Non-pigmented ciliary epithelial cell (primary cell): ENCODE data around the gene FBLL1.
"Not testable (repeated sequence)": the region's sequence is repeated elsewhere in the genome, so short reads cannot be mapped to it uniquely, and the experiment has no call there.

Experiments used
- DNase-seq: peaks from one replicate; pipeline ENCODE4 v3.0.0-alpha.2; 2010; ENCODE audit warnings: low read depth

Gene FBLL1

DNA sequence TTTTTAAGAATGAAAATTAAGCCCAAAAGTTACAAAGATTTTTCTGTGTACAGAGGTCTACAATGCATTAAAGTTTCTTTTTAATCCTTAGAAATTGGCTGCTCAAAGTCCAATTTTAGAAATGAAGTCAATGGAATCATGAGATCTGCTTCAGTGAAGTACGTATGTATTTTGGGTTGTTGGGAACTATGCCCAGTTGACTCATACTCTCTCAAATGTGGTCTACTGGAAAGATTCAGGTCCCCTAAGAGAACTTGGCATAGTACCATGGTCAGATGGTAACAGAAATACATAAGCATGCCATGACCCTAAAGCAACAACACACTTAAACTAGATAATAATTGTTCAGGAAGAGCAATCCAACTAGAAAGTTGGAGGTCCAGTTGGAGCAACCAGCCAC, 23.0 kb downstream of the FBLL1 start:
- peak; percentile 86 for DNase-seq

- DNase-seq = no peak
Observed at GRCh38 chr5:168553377-168554130, 24.4 kb downstream of the FBLL1 start.

GRCh38 chr5:168557389-168557788, 28.3 kb downstream of the FBLL1 start:
- DNase-seq = no peak

DNA sequence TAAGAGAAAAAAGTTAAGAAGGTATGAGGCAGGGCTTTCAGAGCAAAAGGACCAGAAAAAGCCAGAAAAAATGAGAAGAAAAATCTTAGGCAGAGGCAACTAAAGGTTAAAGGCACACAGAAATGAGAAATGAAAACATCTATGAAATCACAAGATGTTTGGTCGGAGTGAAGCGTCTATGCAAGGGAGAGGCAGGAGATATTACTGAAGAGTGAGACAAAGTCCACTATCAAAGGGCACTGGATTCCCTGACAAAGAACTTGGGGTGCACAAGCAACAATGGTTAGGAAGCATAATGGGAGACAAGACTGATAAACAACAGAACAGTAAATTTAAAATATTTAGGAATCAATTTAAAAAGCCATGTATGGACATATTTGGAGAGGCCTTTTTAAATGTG, 33.2 kb downstream of the FBLL1 start:
- no peak for DNase-seq

DNA sequence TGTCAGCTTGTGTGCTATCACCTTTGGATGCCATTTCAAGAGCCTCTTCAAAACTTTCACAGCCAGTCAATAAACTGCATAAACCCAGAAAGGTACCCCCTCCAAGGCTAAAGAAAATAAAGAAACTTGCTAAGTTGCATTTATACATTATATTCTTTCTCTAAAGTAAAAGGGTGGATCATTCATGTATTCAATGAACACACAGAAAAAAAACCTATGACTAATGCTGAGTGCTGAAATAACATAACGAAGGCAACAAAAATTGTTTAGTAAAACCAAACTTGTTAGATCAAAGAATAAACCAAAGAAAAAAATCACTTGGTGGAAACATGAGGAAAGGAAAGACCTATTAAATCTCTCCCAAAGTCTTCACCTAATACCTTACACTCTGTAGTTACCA, 34.9 kb downstream of the FBLL1 start:
- DNase-seq = no peak

GRCh38 chr5:168568738-168569137, 39.6 kb downstream of the FBLL1 start:
- no peak for DNase-seq

- DNase-seq = no peak
Observed at GRCh38 chr5:168570490-168571328, 41.6 kb downstream of the FBLL1 start.

DNA sequence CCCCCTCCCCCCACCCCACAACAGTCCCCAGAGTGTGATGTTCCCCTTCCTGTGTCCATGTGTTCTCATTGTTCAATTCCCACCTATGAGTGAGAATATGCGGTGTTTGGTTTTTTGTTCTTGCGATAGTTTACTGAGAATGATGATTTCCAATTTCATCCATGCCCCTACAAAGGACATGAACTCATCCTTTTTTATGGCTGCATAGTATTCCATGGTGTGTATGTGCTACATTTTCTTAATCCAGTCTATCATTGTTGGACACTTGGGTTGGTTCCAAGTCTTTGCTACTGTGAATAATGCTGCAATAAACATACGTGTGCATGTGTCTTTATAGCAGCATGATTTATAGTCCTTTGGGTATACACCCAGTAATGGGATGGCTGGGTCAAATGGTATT, 44.6 kb downstream of the FBLL1 start:
- not testable (repeated sequence) for DNase-seq

GRCh38 chr5:168574156-168574555, 45.1 kb downstream of the FBLL1 start:
- not testable (repeated sequence) for DNase-seq

DNA sequence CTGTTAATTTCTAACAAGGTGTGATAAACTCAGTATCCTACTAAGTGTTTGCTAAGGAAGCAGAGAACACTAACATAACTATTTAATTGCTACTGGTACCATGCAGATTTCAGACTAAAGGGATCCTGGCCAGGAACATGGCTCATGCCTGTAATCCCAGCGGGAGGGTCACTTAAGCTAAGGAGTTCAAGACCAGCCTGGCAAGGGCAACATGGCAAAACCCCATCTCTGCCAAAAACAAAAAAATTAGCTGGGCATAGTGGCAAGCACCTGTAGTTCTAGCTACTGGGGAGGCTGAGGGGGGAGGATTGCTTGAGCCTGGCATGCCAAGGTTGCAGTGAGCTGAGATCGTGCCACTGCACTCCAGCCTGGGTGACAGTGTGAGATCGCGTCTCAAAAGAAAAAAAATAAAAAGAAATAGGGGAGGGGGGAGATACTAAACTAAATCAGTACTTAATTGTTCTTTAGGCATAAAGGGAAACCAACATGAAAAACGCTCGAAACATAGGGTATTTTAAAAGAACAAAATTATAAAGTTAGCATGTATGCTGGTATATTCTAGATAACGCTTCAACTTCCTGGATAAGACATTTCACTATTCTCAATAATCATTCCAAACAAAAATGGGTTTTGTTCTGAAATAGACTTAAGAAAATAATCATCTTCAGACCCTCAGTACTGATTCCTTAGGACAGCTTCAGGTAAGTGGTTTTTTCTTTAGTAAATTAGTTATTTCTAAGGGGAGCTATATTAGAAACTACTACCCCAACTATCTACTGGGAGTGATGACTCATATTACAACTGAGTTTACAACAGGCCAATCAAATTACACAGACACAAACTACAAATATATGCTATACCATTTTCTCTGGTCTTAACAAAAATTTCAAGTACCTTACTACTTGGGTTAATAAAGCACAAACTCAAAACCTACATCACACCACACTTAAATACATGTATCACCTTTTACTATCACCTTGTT, 46.6 kb downstream of the FBLL1 start:
- DNase-seq = no peak

GRCh38 chr5:168578006-168578405, 48.9 kb downstream of the FBLL1 start:
- DNase-seq = peak; percentile 10

GRCh38 chr5:168578538-168579487, 49.7 kb downstream of the FBLL1 start, which contains the start of gene PANK3:
Gene PANK3 (minus strand): TSS chr5:168579368. CDS start chr5:168579283, 85 bp downstream.
- peak; percentile 14 for DNase-seq

DNA sequence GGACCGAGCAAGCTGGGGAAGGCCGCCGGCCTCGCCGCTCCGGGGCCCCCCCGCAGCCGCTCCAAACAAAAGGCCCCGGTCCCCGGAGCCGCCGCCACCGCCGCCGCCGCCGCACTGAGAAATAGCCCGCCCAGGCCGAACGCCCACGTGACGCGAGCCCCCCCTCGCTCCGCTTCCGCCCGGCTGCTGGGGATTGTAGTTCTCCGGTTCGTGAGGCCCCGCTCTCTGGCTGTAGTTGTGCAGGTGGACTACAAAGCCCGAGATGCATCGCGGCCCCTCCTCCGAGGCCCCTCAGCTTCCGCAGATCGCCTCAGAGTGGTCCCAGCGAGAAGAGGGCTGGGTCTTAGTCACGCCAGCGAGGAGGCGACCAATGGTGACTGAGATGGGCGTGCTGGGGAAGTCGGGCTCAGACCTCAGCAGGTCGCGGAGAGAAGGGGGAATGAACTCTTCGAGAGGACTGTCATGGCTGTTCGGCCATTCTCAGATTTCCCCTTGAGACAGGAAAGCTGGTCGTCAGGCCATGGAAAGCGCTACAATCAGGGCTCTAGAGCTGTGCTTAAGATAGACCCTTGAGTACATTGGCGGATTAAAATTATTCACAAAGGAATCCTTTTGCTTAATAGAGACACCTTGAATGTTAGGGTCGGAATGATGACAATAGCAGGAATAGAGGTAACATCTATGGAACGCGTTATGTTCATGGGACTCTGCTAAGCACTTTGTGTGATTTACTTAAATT, 50.6 kb downstream of the FBLL1 start:
- peak; percentile 98 for DNase-seq

- DNase-seq = no peak
Observed at GRCh38 chr5:168580227-168580508, 51.1 kb downstream of the FBLL1 start.
